NOMO-1 treated with DMSO at 0.1 percent for 48 hours (cell line): ENCODE results near the gene SNRPA.
"Not testable (repeated sequence)": the region's sequence is repeated elsewhere in the genome, so short reads cannot be mapped to it uniquely, and the experiment has no call there.

Experiments used
- DNase-seq: peaks from one replicate; lab custom pipeline; 2025; ENCODE audit not compliant: unreplicated experiment; lab: John Stamatoyannopoulos, UW

Gene SNRPA

DNA sequence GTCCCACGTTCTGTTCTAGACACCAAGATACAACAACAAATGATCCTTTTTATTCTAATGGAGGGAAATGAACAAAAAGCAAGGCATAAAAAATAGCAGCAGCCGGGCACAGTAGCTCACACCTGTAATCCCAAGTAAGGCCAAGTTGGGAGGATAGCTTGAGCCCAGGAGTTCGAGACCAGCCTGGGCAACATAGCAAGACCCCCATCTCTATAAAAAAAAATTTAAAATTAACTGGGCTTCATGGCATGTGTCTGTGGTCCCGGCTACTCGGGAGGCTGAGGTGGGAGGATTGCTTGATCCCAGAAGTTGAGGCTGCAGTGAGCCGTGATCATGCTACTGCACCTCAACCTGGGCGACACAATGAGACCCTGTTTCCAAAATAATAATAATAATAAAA lies 25.4 kb downstream of the SNRPA start:
- DNase-seq = no peak

DNA sequence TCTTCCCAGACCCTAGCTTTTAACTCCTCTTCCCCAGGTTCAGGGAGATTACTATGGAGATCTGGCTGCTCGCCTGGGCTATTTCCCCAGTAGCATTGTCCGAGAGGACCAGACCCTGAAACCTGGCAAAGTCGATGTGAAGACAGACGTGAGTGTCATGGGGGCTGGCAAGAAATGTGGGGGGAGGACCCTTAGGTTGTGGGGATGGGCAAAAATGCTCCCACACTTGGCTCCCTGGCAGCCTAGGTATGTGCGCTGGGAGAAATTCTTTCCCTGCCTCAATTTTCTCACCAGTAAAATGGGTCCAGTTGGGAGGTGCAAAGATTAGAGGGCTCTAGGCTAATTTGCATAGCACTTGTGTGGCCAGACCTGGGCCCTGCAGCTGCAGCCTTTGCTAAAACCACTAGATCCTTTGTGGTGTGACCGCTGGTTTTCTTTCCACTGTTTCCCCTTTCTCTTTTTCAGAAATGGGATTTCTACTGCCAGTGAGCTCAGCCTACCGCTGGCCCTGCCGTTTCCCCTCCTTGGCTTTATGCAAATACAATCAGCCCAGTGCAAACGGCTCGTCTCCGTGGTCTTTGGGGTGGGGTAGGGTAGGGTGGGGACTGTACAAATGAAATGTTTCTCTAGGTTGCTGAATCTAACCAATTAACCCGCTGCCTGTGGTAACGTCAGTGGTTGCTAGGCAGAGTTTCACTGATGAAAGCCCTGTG lies 26.1 kb downstream of the SNRPA start:
- peak; percentile 98 for DNase-seq

DNA sequence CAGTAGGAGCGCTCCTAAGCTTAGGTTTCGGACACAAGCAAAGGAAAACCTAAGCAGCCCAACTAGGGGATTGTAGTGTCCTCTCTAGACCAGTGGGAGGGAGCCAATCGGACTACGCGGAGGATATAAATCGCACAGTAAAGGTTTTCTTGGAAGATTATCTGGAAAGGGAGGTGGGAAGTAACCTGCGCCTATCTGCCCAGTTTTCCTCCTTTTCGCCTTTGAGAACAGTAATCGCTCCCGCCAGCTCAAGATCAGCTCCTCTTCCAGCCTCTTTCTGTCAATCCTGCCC lies 26.6 kb downstream of the SNRPA start:
- DNase-seq = no peak

- DNase-seq = peak; percentile 99
Observed at GRCh38 chr19:40777937-40778705, 27.1 kb downstream of the SNRPA start, which contains the start of gene RAB4B. TSS of gene RAB4B (plus strand) at chr19:40778247. CDS start at chr19:40778376, 129 bp downstream.

- DNase-seq = peak; percentile 37
Observed at GRCh38 chr19:40778706-40779284, 27.8 kb downstream of the SNRPA start.

DNA sequence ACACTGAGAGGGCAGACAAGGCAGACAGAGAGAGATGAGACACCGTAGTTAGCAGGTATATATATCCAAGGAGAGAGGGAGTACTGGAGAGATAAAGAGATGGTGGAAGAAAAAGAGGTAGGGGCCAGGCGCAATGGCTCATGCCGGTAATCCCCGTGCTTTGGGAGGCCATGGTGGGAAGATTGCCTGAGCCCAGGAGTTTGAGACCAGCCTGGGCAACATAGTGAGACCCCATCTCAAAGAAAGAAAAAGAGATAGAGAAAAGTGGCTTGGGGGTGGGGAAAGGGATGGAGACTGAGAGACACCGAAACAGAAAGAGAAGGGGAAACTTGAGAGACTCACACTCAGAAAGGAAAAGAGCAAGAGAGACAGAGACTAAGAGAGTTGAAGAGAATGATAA lies 29.6 kb downstream of the SNRPA start:
- no peak for DNase-seq

- no peak for DNase-seq
Observed at GRCh38 chr19:40781140-40781539, 30.1 kb downstream of the SNRPA start.

- DNase-seq = no peak
Observed at GRCh38 chr19:40783711-40784110, 32.7 kb downstream of the SNRPA start.

DNA sequence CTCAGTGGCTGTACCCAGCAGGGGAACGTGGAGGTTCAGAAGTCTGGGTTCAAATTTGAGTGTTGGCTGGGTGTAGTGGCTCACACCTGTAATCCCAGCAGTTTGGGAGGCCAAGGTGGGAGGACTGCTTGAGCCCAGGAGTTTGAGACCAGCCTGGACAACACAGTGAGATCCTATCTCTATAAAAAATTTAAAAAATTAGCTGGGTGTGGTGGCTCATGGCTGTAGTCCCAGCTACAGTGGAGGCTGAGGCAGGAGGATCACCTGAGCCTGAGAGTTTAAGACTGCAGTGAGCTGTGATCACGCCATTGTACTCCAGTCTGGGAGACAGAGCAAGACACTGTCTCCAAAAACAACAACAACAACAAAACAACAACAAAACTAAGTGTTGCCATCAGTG lies 33.1 kb downstream of the SNRPA start:
- DNase-seq = not testable (repeated sequence)

- DNase-seq = no peak
Observed at GRCh38 chr19:40785526-40785925, 34.5 kb downstream of the SNRPA start.

DNA sequence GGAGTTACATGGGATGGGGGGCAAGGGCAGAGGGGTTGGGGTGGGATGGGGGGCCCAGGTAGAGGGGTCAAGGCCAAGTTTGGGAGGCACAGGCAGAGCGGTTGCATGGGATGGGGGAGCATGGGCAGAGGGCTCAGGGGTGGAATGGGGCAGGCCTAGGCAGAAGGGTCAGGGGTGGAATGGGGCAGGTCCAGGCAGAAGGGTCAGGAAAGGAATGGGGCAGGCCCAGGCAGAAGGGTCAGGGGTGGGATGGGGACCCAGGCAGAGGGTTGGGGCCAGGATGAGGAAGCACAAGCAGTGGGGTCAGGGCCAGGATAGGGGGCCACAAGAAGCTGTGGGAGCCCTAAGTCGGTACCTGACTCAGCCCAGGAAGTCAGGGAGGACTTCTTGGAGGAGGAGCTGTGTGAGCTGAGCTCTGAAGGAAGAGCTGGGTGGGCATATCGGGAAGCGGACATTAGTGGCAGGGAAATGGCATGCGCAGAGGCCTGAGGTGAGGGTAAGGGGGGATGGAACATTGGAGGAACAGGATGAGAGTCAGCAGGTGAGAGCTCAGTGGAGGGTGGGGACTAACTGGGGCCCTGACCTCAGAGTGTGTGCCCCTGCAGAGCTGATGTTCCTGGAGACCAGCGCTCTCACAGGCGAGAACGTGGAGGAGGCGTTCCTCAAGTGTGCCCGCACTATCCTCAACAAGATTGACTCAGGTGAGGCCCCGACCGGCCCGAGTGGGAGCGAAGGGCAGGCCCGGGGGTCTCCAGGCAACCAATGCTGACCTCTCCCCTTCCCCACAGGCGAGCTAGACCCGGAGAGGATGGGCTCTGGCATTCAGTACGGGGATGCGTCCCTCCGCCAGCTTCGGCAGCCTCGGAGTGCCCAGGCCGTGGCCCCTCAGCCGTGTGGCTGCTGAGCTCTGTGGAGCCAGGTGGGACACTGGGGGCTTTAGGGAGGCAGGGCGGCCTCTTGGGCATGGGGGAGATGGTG lies 35.3 kb downstream of the SNRPA start:
- DNase-seq = no peak

- DNase-seq = no peak
Observed at GRCh38 chr19:40791349-40791748, 40.3 kb downstream of the SNRPA start.

DNA sequence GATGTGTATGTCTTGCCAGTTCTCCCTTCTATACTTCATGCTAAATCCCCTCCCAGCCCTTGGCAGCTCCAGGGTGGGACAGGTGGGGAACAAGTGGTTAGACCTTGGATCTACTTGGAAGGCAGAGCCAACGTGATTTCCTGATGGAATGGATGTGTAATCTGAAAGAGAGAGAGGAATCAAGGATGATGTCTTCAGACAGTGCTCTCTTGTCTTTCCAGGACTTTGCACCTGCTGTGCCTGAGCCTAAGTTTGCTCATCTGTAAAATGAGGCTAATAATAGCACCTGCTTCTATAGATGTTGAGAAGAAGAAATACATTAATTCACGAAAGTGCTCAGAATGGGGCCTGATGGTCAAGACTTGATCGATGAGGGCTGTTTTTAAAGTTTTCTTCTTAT lies 41.0 kb downstream of the SNRPA start:
- DNase-seq = no peak

GRCh38 chr19:40797166-40797962 lies 46.4 kb downstream of the SNRPA start:
- no peak for DNase-seq

- DNase-seq = peak; percentile 79
Observed at GRCh38 chr19:40797963-40798682, 47.1 kb downstream of the SNRPA start.

DNA sequence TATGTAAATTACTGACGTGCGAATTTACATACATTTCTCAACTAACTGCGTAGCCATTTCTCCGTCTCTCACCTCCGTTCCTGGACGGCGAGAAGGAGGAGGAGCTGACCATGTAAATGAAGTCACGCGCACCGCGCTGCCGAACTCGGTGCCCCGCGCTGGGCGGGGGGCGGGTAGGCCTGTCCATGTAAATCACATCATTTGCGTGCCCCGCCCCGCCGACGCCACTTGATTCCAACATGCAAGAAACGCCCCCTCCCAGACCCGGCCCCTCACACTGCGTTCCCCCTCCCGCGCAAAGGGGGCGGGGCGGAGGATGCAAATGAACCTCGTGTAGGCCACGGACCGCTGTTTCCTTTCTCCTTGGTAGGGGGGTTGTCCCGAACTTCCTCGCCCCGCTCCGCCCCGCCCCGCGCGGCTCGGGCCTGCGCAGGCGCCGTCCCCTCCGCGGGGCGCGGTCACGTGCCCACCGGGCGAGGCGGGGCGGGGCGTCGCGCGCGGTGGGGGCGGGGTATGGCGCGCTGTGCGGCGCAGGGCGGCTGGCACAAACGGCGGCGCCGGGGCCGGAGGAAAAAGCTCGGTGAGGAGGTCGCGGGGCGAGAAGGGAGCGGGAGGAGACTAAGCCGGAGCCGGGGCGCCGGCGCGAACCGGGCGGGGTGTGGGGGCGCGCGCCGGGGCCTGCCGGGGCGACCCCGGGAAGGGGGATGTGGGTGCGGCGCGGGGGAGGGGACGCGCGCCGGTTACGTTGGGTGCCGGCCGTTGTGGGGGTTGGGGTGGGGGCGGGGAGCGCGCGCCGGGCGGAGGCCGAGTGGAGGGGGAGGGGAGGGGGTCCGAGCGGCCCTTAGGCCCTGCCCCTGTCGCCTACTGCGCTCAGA lies 47.9 kb downstream of the SNRPA start, which contains the start of gene EGLN2:
EGLN2 (plus strand) TSS at position 509 of the 875 bp plus-strand sequence. CDS start 1,382 bp downstream, outside the sequence.
- peak; percentile 99 for DNase-seq

DNA sequence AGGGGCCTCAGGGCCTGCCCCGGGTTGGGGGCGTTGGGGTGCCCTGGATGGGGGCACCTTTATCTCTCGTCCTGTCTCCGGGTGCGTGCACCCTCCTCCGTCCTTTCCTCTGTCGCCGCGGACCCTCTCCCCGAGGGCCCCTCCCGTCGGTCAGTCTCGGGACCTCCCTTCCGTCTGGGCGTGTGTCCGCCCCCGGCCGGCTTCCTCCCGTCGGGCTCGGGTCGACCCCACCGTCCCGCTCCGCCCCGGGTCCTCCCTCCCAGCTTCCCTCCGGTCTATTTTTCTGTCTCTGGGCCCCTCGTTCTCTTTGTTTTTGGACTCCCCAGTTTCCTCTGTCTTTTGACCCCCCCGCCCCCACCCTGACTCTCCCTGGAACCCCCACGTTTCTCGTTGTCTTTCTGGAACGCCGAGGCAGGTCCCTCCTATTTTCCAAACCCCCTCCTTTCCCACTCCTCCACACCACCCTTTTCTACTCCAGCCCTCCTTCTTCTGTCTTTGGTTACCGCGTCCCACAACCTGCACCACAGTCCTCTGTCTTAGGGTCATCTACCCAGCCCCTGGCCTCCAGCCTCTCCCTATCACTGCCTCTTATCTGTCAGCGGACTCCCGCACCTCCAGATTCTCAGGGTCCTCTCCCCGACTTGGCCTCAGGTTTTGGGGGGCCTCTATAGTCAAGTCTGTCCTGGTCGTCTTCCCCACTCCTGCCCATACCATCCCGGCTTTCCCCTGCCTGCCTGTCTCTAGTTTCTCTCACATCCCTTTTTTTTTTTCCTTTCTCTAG lies 48.7 kb downstream of the SNRPA start:
- peak; percentile 18 for DNase-seq
